Erythroblast (primary cell): ENCODE measurements around the gene CLPX.

Experiments
- GATA1 ChIP-seq: IDR thresholded peaks from 2 replicates; pipeline ENCODE4 v1.6.1; 2011; ENCODE audit warnings: low read depth, mild to moderate bottlenecking, control low read depth, low read length, moderate library complexity
- POLR2A ChIP-seq: IDR thresholded peaks from 2 replicates; pipeline ENCODE4 v1.6.1; 2011; ENCODE audit warnings: mild to moderate bottlenecking, low read length

DNA sequence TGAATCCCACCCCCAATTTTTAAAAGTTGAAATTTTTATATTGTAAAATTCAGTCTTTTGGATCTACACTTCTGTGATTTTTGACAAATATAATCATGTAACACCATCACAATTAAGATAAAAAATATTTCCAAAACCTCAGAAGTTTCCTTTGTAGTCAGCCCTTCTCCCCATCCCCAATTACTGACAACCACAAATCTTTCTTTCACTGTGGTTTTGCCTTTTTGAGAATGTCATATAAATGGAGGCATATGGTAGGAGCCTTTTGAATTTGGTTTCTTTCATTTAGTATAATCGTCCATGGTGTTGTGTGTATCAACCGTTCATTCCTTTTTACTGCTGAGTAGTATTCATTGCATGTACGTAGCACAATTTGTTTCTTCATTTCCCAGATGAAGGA lies 34.0 kb upstream of the CLPX start:
- TF ChIP-seq POLR2A, result no peak
- no peak for TF ChIP-seq GATA1
